T-helper 1 cell treated with Interleukin-12 subunit alpha and Interleukin-12 subunit beta and Interleukin-4 antibody, amounts not matched to agents 30 μg/mL and 1 μg/mL, for 36 hours (primary cell): ENCODE results near the gene CREB1.
A peak's percentile ranks its signal among the peaks of the same experiment; 100 is the strongest.

Experiments used
- H3K27ac Mint-ChIP-seq: one replicate; pipeline ENCODE4 v1.8.0; 2021; ENCODE audit warnings: mild to moderate bottlenecking, mixed read lengths
- H3K27me3 Mint-ChIP-seq: one replicate; pipeline ENCODE4 v1.8.0; 2021; ENCODE audit warnings: low read depth, mixed read lengths
- H3K36me3 Mint-ChIP-seq: one replicate; pipeline ENCODE4 v1.8.0; 2021; ENCODE audit warnings: low read depth, mixed read lengths
- H3K4me1 Mint-ChIP-seq: one replicate; pipeline ENCODE4 v1.8.0; 2021; ENCODE audit warnings: low read depth, mixed read lengths
- H3K4me3 Mint-ChIP-seq: one replicate; pipeline ENCODE4 v1.8.0; 2021; ENCODE audit warnings: mild to moderate bottlenecking, moderate library complexity, mixed read lengths
- H3K9me3 Mint-ChIP-seq: one replicate; pipeline ENCODE4 v1.8.0; 2021; ENCODE audit warnings: mixed read lengths

The CREB1 gene

GRCh38 chr2:207513551-207514257 lies 16.1 kb upstream of the CREB1 start:
- Mint-ChIP-seq H3K27me3 (peaks cover 20% of the 10 kb centered on the region), H3K9me3 (no peaks in the 10 kb centered on the region), H3K4me3 (no peak overlapping the region), H3K4me1 (peaks cover 14% of the 10 kb centered on the region), H3K27ac (no peak overlapping the region), H3K36me3 (no peaks in the 10 kb centered on the region)

GRCh38 chr2:207514451-207514850 lies 15.3 kb upstream of the CREB1 start:
- Mint-ChIP-seq H3K9me3 (peaks cover 6% of the 10 kb centered on the region), H3K27ac (no peak overlapping the region), H3K4me3 (no peak overlapping the region), H3K36me3 (no peaks in the 10 kb centered on the region), H3K4me1 (peaks cover 14% of the 10 kb centered on the region), H3K27me3 (peaks cover 18% of the 10 kb centered on the region)

GRCh38 chr2:207515671-207516070 lies 14.1 kb upstream of the CREB1 start:
- H3K4me3 Mint-ChIP-seq, result no peak overlapping the region
- H3K9me3 Mint-ChIP-seq, result peaks cover 6% of the 10 kb centered on the region
- H3K27me3 Mint-ChIP-seq, result peaks cover 18% of the 10 kb centered on the region
- H3K4me1 Mint-ChIP-seq, result peaks cover 12% of the 10 kb centered on the region
- H3K36me3 Mint-ChIP-seq, result no peaks in the 10 kb centered on the region
- no peak overlapping the region for H3K27ac Mint-ChIP-seq

GRCh38 chr2:207516206-207516605 lies 13.6 kb upstream of the CREB1 start:
- no peaks in the 10 kb centered on the region for H3K36me3 Mint-ChIP-seq
- peaks cover 15% of the 10 kb centered on the region for H3K4me1 Mint-ChIP-seq
- no peak overlapping the region for H3K27ac Mint-ChIP-seq
- H3K27me3 Mint-ChIP-seq, result peaks cover 18% of the 10 kb centered on the region
- peaks cover 6% of the 10 kb centered on the region for H3K9me3 Mint-ChIP-seq
- H3K4me3 Mint-ChIP-seq, result no peak overlapping the region

GRCh38 chr2:207523005-207523404 lies 6.8 kb upstream of the CREB1 start:
- no peak overlapping the region for H3K27ac Mint-ChIP-seq
- H3K9me3 Mint-ChIP-seq, result peaks cover 6% of the 10 kb centered on the region
- peaks cover 5% of the 10 kb centered on the region for H3K36me3 Mint-ChIP-seq
- no peak overlapping the region for H3K4me3 Mint-ChIP-seq
- H3K4me1 Mint-ChIP-seq, result peaks cover 30% of the 10 kb centered on the region
- peaks cover 14% of the 10 kb centered on the region for H3K27me3 Mint-ChIP-seq

GRCh38 chr2:207525296-207525695 lies 4.5 kb upstream of the CREB1 start:
- no peaks in the 10 kb centered on the region for H3K9me3 Mint-ChIP-seq
- H3K4me3 Mint-ChIP-seq, result no peak overlapping the region
- H3K27me3 Mint-ChIP-seq, result peaks cover 11% of the 10 kb centered on the region
- peak overlapping the region; percentile 62 for H3K27ac Mint-ChIP-seq
- peaks cover 38% of the 10 kb centered on the region for H3K4me1 Mint-ChIP-seq
- H3K36me3 Mint-ChIP-seq, result peaks cover 7% of the 10 kb centered on the region

GRCh38 chr2:207528980-207529329 lies 807 bp upstream of the CREB1 start:
- peak overlapping the region; percentile 94 for H3K4me3 Mint-ChIP-seq
- H3K9me3 Mint-ChIP-seq, result no peaks in the 10 kb centered on the region
- peaks cover 11% of the 10 kb centered on the region for H3K27me3 Mint-ChIP-seq
- H3K36me3 Mint-ChIP-seq, result peaks cover 11% of the 10 kb centered on the region
- H3K4me1 Mint-ChIP-seq, result peaks cover 48% of the 10 kb centered on the region
- peak overlapping the region; percentile 99 for H3K27ac Mint-ChIP-seq

- Mint-ChIP-seq H3K4me1 (peaks cover 56% of the 10 kb centered on the region), H3K27me3 (peaks cover 11% of the 10 kb centered on the region), H3K9me3 (no peaks in the 10 kb centered on the region), H3K4me3 (peak overlapping the region; percentile 98), H3K27ac (peak overlapping the region; percentile 100), H3K36me3 (peaks cover 19% of the 10 kb centered on the region)
Measured at GRCh38 chr2:207530160-207531031, 634 bp downstream of the CREB1 start.

GRCh38 chr2:207531032-207531952 lies 1.5 kb downstream of the CREB1 start:
- Mint-ChIP-seq H3K4me1 (peaks cover 50% of the 10 kb centered on the region), H3K27me3 (peaks cover 11% of the 10 kb centered on the region), H3K9me3 (no peaks in the 10 kb centered on the region), H3K4me3 (peak overlapping the region; percentile 89), H3K27ac (peak overlapping the region; percentile 94), H3K36me3 (peaks cover 20% of the 10 kb centered on the region)

- peaks cover 46% of the 10 kb centered on the region for H3K4me1 Mint-ChIP-seq
- H3K27ac Mint-ChIP-seq, result no peak overlapping the region
- H3K36me3 Mint-ChIP-seq, result peaks cover 21% of the 10 kb centered on the region
- peaks cover 3% of the 10 kb centered on the region for H3K27me3 Mint-ChIP-seq
- H3K9me3 Mint-ChIP-seq, result no peaks in the 10 kb centered on the region
- peak overlapping the region; percentile 89 for H3K4me3 Mint-ChIP-seq
Measured at GRCh38 chr2:207532676-207533075, 2.9 kb downstream of the CREB1 start.

- H3K36me3 Mint-ChIP-seq, result peaks cover 24% of the 10 kb centered on the region
Measured at GRCh38 chr2:207533461-207534008, 3.8 kb downstream of the CREB1 start.

GRCh38 chr2:207534417-207534816 lies 4.7 kb downstream of the CREB1 start:
- Mint-ChIP-seq H3K36me3 (peaks cover 24% of the 10 kb centered on the region), H3K4me3 (no peak overlapping the region), H3K27ac (peak overlapping the region; percentile 49), H3K27me3 (no peaks in the 10 kb centered on the region), H3K4me1 (peaks cover 40% of the 10 kb centered on the region), H3K9me3 (no peaks in the 10 kb centered on the region)

More at GRCh38 chr2:207533461-207534008, 3.8 kb downstream of the CREB1 start:
- H3K4me1 Mint-ChIP-seq, result peaks cover 42% of the 10 kb centered on the region
- no peaks in the 10 kb centered on the region for H3K27me3 Mint-ChIP-seq
- no peaks in the 10 kb centered on the region for H3K9me3 Mint-ChIP-seq
- H3K27ac Mint-ChIP-seq, result peak overlapping the region; percentile 20
- no peak overlapping the region for H3K4me3 Mint-ChIP-seq

GRCh38 chr2:207539470-207539869 lies 9.7 kb downstream of the CREB1 start:
- no peak overlapping the region for H3K4me3 Mint-ChIP-seq
- H3K36me3 Mint-ChIP-seq, result peaks cover 23% of the 10 kb centered on the region
- H3K27me3 Mint-ChIP-seq, result no peaks in the 10 kb centered on the region
- H3K27ac Mint-ChIP-seq, result no peak overlapping the region
- H3K4me1 Mint-ChIP-seq, result peaks cover 39% of the 10 kb centered on the region
- H3K9me3 Mint-ChIP-seq, result no peaks in the 10 kb centered on the region

GRCh38 chr2:207540431-207540830 lies 10.7 kb downstream of the CREB1 start:
- peaks cover 21% of the 10 kb centered on the region for H3K36me3 Mint-ChIP-seq
- H3K27ac Mint-ChIP-seq, result no peak overlapping the region
- peaks cover 36% of the 10 kb centered on the region for H3K4me1 Mint-ChIP-seq
- H3K27me3 Mint-ChIP-seq, result no peaks in the 10 kb centered on the region
- no peaks in the 10 kb centered on the region for H3K9me3 Mint-ChIP-seq
- no peak overlapping the region for H3K4me3 Mint-ChIP-seq
